GM12878 (cell line): Measurements from ENCODE around the gene HHIPL1. TPM values are rescaled to one million over a fixed set of nuclear protein-coding genes. Genes with fewer than 3 reads are reported as not detected.

ENCODE experiments used
- ATAC-seq: fragments of 200-7000 bp; cut with Tn5 transposase; 3 replicates; pipeline ENCODE4 v1.9.1; 2020; ENCODE audit warnings: mild to moderate bottlenecking, moderate library complexity
- BruUV-seq: library from RNA; stranded (reverse); fragments of 400-500 nt; replicated peaks from 2 replicates; lab custom pipeline; 2021; lab: Mats Ljungman, UMichigan
- CTCF ChIA-PET: fragments of 300-600 bp; sonication (Branson Sonifier 250); formaldehyde crosslinking; extraction: SDS; loops from one replicate; lab custom pipeline; 2021; ENCODE audit warnings: inconsistent platforms; lab: Yijun Ruan, JAX
- POLR2A ChIA-PET: fragments of 350-600 bp; formaldehyde crosslinking; extraction: SDS; loops from one replicate; lab custom pipeline; 2021; ENCODE audit warnings: inconsistent platforms; lab: Charles Lee
- RAD21 ChIA-PET: fragments of 300-600 bp; sonication (Branson Sonifier 250); formaldehyde crosslinking; loops from one replicate; lab custom pipeline; 2023; ENCODE audit warnings: antibody characterized with exemption; ENCODE audit not compliant: unreplicated experiment; lab: Charles Lee
- SMC1A ChIA-PET: fragments of 300-600 bp; sonication (Branson Sonifier 250); formaldehyde crosslinking; loops from one replicate; lab custom pipeline; 2023; ENCODE audit not compliant: unreplicated experiment, uncharacterized antibody; lab: Charles Lee
- DNase-seq: peaks from one replicate; pipeline ENCODE4 v3.0.0-alpha.2; 2011; ENCODE audit warnings: low read depth, low spot score
- FAIRE-seq: peaks from 3 replicates; lab custom pipeline; 2011; peaks lifted over from hg19 to GRCh38; lab: Jason Lieb, UNC
- H2AFZ ChIP-seq: 2 replicates; pipeline ENCODE4 v1.6.0; 2011; ENCODE audit warnings: low read depth, low read length, control low read depth; ENCODE audit not compliant: control insufficient read depth
- H3K27ac ChIP-seq: 2 replicates; pipeline ENCODE4 v1.5.1; 2011; ENCODE audit warnings: control low read depth; ENCODE audit not compliant: control insufficient read depth, insufficient read depth
- H3K27me3 ChIP-seq, 2 experiments: replicated peaks in 1 of 2; 2 replicates each; pipeline versions ENCODE4 v1.6.0 to v1.6.1; 2011; ENCODE audit warnings: low read length in 1 of 2; ENCODE audit not compliant: control insufficient read depth in 2 of 2, insufficient read depth in 2 of 2
- H3K36me3 ChIP-seq, 2 experiments: 2 replicates each; pipeline ENCODE4 v1.5.1; 2011; ENCODE audit warnings: low read length in 1 of 2; ENCODE audit not compliant: control insufficient read depth in 2 of 2, insufficient read depth in 2 of 2
- H3K4me1 ChIP-seq: 2 replicates; pipeline ENCODE4 v1.6.1; 2011; ENCODE audit warnings: mild to moderate bottlenecking, low read length, moderate library complexity, mixed read lengths; ENCODE audit not compliant: control insufficient read depth, insufficient read depth
- H3K4me2 ChIP-seq: 2 replicates; pipeline ENCODE4 v1.6.0; 2011; ENCODE audit warnings: control low read depth; ENCODE audit not compliant: control insufficient read depth, insufficient read depth
- H3K4me3 ChIP-seq: fragments of 200-600 bp; sonication (generic); 2 replicates; pipeline ENCODE4 v1.5.1; 2016
- H3K79me2 ChIP-seq: 2 replicates; pipeline ENCODE4 v1.6.0; 2011; ENCODE audit warnings: low read length; ENCODE audit not compliant: control insufficient read depth, insufficient read depth
- H3K9ac ChIP-seq: 2 replicates; pipeline ENCODE4 v1.8.0; 2011; ENCODE audit warnings: low read length, control low read depth, mixed read lengths; ENCODE audit not compliant: control insufficient read depth, insufficient read depth
- H3K9me3 ChIP-seq: replicated peaks from 3 replicates; pipeline ENCODE4 v1.5.1; 2011; ENCODE audit warnings: mild to moderate bottlenecking, low read length; ENCODE audit not compliant: control insufficient read depth, insufficient read depth
- H4K20me1 ChIP-seq: 2 replicates; pipeline ENCODE4 v1.6.0; 2011; ENCODE audit not compliant: control insufficient read depth, insufficient read depth
- BCL11A ChIP-seq: IDR thresholded peaks from 2 replicates; pipeline ENCODE4 v1.6.1; 2011; ENCODE audit warnings: low read depth, low read length
- CREM ChIP-seq: IDR thresholded peaks from 2 replicates; pipeline ENCODE4 v1.6.1; 2014; ENCODE audit warnings: antibody characterized with exemption, low read depth
- CTCF ChIP-seq, 3 experiments: IDR thresholded peaks in 2 of 3; conservative IDR thresholded peaks in 1 of 3; 2 replicates each; pipeline ENCODE4 v1.5.1; 2011; ENCODE audit warnings: low read depth in 3 of 3, low read length in 3 of 3, mild to moderate bottlenecking in 3 of 3, control low read depth in 2 of 3, moderate library complexity in 2 of 3, inconsistent platforms in 1 of 3, mixed read lengths in 1 of 3; ENCODE audit not compliant: control insufficient read depth in 2 of 3, insufficient read depth in 1 of 3; ENCODE audit errors: extremely low read depth in 1 of 3
- E4F1 ChIP-seq: fragments of 450-650 bp; IDR thresholded peaks from 2 replicates; pipeline ENCODE4 v1.6.1; 2018; ENCODE audit warnings: borderline replicate concordance, mild to moderate bottlenecking; ENCODE audit not compliant: partially characterized antibody
- IRF4 ChIP-seq: IDR thresholded peaks from 2 replicates; pipeline ENCODE4 v1.6.1; 2011; ENCODE audit warnings: low read depth, low read length
- KDM1A ChIP-seq: fragments of 200-600 bp; sonication (generic); IDR thresholded peaks from 2 replicates; pipeline ENCODE4 v1.6.1; 2016; ENCODE audit warnings: borderline replicate concordance
- KLF5 ChIP-seq: fragments of 450-650 bp; IDR thresholded peaks from 2 replicates; pipeline ENCODE4 v1.6.1; 2014; ENCODE audit warnings: mild to moderate bottlenecking; ENCODE audit not compliant: partially characterized antibody
- MEF2B ChIP-seq: fragments of 450-650 bp; IDR thresholded peaks from 2 replicates; pipeline ENCODE4 v1.6.1; 2018; ENCODE audit warnings: mild to moderate bottlenecking, moderate library complexity; ENCODE audit not compliant: partially characterized antibody, poor library complexity, severe bottlenecking
- NBN ChIP-seq: fragments of 450-650 bp; IDR thresholded peaks from 2 replicates; pipeline ENCODE4 v1.6.1; 2016
- NFYB ChIP-seq: IDR thresholded peaks from 2 replicates; pipeline ENCODE4 v1.6.1; 2011; ENCODE audit warnings: low read depth, mild to moderate bottlenecking, low read length, improper control_type of control experiment, moderate library complexity; ENCODE audit not compliant: insufficient read depth
- TAF1 ChIP-seq: IDR thresholded peaks from 2 replicates; pipeline ENCODE4 v1.6.1; 2011; ENCODE audit warnings: mild to moderate bottlenecking, low read depth, low read length, borderline replicate concordance
- ZBTB11 ChIP-seq: fragments of 450-650 bp; formaldehyde crosslinking; IDR thresholded peaks from 2 replicates; pipeline ENCODE4 v1.5.0; 2022; ENCODE audit warnings: mild to moderate bottlenecking, missing genetic modification characterization
- ZBTB4 ChIP-seq: fragments of 450-650 bp; formaldehyde crosslinking; IDR thresholded peaks from 2 replicates; pipeline ENCODE4 v1.4.0; 2022; ENCODE audit warnings: mild to moderate bottlenecking, moderate library complexity
- ZNF217 ChIP-seq: fragments of 450-650 bp; IDR thresholded peaks from 2 replicates; pipeline ENCODE4 v1.6.1; 2017; ENCODE audit warnings: antibody characterized with exemption, mild to moderate bottlenecking
- WGBS: methylation state at CpG from one replicate; pipeline ENCODE4 v1.1.6; 2016; ENCODE audit warnings: low lambda C conversion rate; ENCODE audit not compliant: insufficient replicate concordance, insufficient coverage; ENCODE audit errors: missing lambda C conversion rate; 5-methylcytosine and 5-hydroxymethylcytosine counted together
- in situ Hi-C: fragments of 300-500 bp; cut with MboI; formaldehyde crosslinking; loops from 9 replicates; pipeline ENCODE4 v1.14.3; 2018; ENCODE audit warnings: mixed read lengths
- intact Hi-C: fragments of 100-400 bp; cut with micrococcal nuclease; formaldehyde crosslinking; loops from one replicate; pipeline ENCODE4 v1.14.2; 2022; ENCODE audit not compliant: unreplicated experiment
- polyA plus RNA-seq, 11 experiments: library from polyadenylated mRNA; depleted of rRNA in 4 of 11; unstranded in 6 of 11; stranded (reverse) in 5 of 11; fragments of >200 nt; fragmentation: Nextera tagmentation in 4 of 11; fragmentation: Illumina TruSeq in 1 of 11; extraction: Ambion mirVana in 4 of 11; extraction: Trizol in 1 of 11; gene quantifications; 1 replicate in 1 of 11; 2 replicates in 10 of 11; pipeline versions ENCODE4 v1.2.1 to v1.2.3, GENCODE V29; 2011 to 2016; ENCODE audit warnings: inconsistent platforms in 2 of 11, missing spikeins in 2 of 11, low read depth in 1 of 11
- total RNA-seq, 4 experiments: library from RNA; depleted of rRNA in 3 of 4; stranded (reverse); fragments of >200 nt in 3 of 4; fragmentation: Illumina TruSeq in 1 of 4; extraction: Trizol in 1 of 4; gene quantifications; 2 replicates each; pipeline versions ENCODE4 v1.2.1 to v1.2.3, GENCODE V29; 2013 to 2021

HHIPL1 gene
- total and polyA plus RNA-seq, 10 of the 15 experiments (the other 5 are each of a cell fraction or from before 2014, with no cell fraction given): 0.09 TPM; not detected in 9

- peaks cover 4% of the 10 kb centered on the region for H3K4me1 ChIP-seq
- SMC1A ChIA-PET: no interaction called here
- H3K9me3 ChIP-seq: no peaks in the 10 kb centered on the region
- in situ Hi-C loops: no loop called here
- DNase-seq: no peak
- TF ChIP-seq BCL11A (no peak), ZBTB11 (CRISPR knock-in tag) (no peak), NFYB (no peak), KDM1A (no peak), CTCF (IDR thresholded peaks at IDR 0.05 in 2 of 3, conservative IDR thresholded peaks at IDR 0.05 in 1 of 3; ENCODE audit: control insufficient read depth in 2 of 3, extremely low read depth in 1 of 3, insufficient read depth in 1 of 3, low read depth in 3 of 3, low read length in 3 of 3) (no peak), ZBTB4 (CRISPR knock-in tag) (no peak), MEF2B (no peak), KLF5 (no peak), IRF4 (no peak), NBN (no peak), E4F1 (no peak), ZNF217 (no peak), TAF1 (no peak), CREM (no peak)
- FAIRE-seq: no peak
- H3K4me2 ChIP-seq: no peak overlapping the region
- H3K27ac ChIP-seq: no peak overlapping the region
- POLR2A ChIA-PET: no interaction called here
- BruUV-seq: no TSS peak
- CTCF ChIA-PET: no interaction called here
- RAD21 ChIA-PET: no interaction called here
- no peaks in the 10 kb centered on the region for H3K36me3 ChIP-seq
- intact Hi-C loops: no loop called here
- peaks cover 0 to 2% of the 10 kb centered on the region in 2 experiments; a peak in 3 of 4 replicates for H3K27me3 ChIP-seq
- H3K79me2 ChIP-seq: no peaks in the 10 kb centered on the region
- no peak overlapping the region for H3K4me3 ChIP-seq
- no peak overlapping the region for H3K9ac ChIP-seq
- H2AFZ ChIP-seq: no peak overlapping the region
- WGBS: 82% methylated on average over 7 of the region's 11 CpGs
- no peak for ATAC-seq
- H4K20me1 ChIP-seq: no peaks in the 10 kb centered on the region; the same call in 1 of the 2 replicates
These were observed 40.2 kb downstream of the HHIPL1 start for GRCh38 chr14:99685151-99685591.
